Stimulated activated CD8-positive, alpha-beta memory T cell treated with anti-CD3 and anti-CD28 coated beads, Interleukin-7, amount 100 ng/mL, for 24 hours (primary cell): ENCODE data around the gene SLC27A5.
A peak's percentile ranks its signal among the peaks of the same experiment; 100 is the strongest.

Experiments
- DNase-seq: peaks from one replicate; pipeline ENCODE4 v3.0.0-alpha.2; 2020; ENCODE audit warnings: low read depth

SLC27A5 gene

GRCh38 chr19:58511353-58512208 is at the start of gene SLC27A5:
Gene SLC27A5, minus strand, starts transcription at chr19:58511992. Its CDS starts 37 bp downstream, at chr19:58511955.
- no peak for DNase-seq

- no peak for DNase-seq
Measured at GRCh38 chr19:58560921-58561320, 49.1 kb upstream of the SLC27A5 start.

GRCh38 chr19:58560007-58560887 is 48.5 kb upstream of the SLC27A5 start:
- DNase-seq, result no peak

DNA sequence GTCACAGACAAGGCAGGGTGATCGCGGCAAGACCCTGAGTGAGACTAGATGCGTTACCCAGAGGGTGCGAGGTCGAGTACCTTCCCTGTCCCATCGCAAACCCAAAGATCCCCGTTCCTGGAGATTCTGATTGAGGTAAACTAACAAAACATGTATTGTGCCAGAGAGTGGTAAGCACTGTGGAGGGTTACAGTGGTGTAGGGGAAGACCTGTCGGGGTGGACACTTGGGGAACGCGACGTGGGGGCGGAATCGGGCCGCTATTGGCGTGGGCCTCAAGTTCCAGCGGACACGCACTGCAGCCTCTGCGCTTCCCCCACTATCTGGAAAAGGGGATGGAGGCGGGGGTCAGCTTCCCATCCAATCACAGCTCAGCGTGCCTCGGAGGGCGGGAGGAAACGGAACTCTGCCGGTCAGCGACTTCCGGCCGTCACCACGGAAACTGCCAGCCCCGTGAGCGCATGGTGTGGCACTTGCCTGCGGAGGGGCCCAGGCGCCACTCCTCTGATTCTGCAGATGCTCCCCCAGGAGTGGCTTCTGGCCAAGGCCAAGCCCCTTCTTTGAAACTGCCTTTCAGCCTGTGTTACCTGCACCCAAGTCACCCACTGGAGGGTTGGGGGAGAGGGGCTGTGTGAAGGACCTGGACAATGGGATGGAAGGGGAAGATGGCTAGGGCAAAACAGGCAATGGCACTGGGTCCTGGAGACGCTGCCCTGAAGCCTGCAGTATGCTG is 47.6 kb upstream of the SLC27A5 start:
- peak; percentile 72 for DNase-seq

GRCh38 chr19:58558623-58559274 is 47.0 kb upstream of the SLC27A5 start:
- peak; percentile 99 for DNase-seq

- no peak for DNase-seq
Measured at GRCh38 chr19:58558066-58558622, 46.4 kb upstream of the SLC27A5 start, which contains the start of gene UBE2M. Gene UBE2M, minus strand, starts transcription at chr19:58558611. Its CDS starts 230 bp downstream, at chr19:58558381.

- DNase-seq, result no peak
Measured at GRCh38 chr19:58557221-58558065, 45.7 kb upstream of the SLC27A5 start.

- DNase-seq, result no peak
Measured at GRCh38 chr19:58556622-58557220, 44.9 kb upstream of the SLC27A5 start.

DNA sequence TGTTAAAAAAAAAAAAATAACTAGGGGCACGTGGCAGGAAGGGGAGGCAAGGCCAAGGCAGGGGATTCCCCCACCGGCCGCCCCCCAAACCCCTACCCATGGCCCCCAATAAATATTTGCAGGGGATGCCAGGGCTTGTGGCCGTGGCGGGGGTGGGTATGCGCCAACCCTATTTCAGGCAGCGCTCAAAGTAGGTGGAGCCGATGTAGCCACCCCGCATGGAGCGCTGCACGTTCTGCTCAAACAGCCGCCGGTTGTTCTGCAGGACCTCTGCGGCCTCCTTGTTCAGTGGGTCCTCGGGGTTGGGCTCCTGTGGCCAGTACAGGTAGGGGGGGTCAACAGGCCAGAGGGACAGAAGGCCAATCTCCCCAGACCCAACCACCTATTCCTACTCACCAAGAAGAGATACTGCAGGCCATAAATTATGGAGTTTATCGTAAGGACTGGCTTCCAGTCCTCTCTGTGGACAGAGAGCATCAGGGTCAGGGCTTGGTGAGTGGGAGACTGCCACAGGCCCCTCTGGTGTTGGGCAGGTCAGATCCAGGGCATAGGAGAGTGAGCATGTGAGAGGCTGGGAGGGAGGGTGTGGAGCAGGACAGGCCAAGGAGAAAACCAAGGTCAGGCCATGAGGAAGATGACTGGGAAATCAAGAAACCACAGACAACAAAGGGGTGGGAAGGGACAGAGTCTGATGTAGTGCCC is 44.3 kb upstream of the SLC27A5 start:
- no peak for DNase-seq

GRCh38 chr19:58555369-58555885 is 43.6 kb upstream of the SLC27A5 start:
- no peak for DNase-seq

- DNase-seq, result peak; percentile 98
Measured at GRCh38 chr19:58554494-58555368, 42.9 kb upstream of the SLC27A5 start, which contains the start of gene CHMP2A. Gene CHMP2A, minus strand, starts transcription at chr19:58555105. Its CDS starts 893 bp downstream, at chr19:58554212.

DNA sequence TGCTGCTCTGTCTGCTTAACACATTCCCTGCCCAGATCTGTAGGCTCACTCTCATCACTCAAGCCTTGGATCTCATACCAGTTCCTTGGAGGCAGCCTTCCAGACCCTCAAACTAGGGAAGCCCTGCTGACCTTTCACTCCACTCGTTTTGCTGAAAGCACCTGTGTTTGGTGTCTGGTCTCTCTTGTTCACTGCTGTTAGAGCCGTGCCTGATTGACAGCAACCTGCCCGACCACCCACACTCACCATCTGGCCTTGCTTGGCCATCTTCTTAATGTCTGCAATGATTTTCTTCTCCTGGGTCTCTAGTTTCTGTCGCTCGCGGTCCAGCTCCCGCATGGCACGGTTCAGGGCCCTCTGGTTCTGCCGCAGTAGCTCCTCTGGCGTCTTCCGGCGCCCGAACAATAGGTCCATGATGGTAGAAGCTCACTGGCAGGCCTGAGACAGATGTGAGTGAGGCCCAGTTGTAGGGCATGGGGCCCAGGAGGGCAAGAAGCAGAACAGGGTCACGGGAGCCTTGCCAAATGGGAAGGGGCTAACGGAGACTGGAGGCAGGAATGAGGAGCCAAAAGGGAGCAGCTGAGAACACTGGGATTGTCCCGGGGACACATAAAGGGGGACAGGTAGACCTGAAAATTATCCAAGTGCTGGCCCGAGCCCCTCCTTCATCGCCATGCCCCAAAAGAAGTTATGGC is 42.2 kb upstream of the SLC27A5 start:
- DNase-seq, result no peak

- DNase-seq, result no peak
Measured at GRCh38 chr19:58552655-58553054, 40.9 kb upstream of the SLC27A5 start.

GRCh38 chr19:58551577-58552471 is 40.0 kb upstream of the SLC27A5 start:
- DNase-seq, result no peak

GRCh38 chr19:58551123-58551497 is 39.3 kb upstream of the SLC27A5 start:
- DNase-seq, result no peak
